Activated T-cell treated with anti-CD3 and anti-CD28 coated beads, Interleukin-2, amount 50 U/mL, for 72 hours (primary cell): Measurements from ENCODE around the gene CCNB3. TPM values are rescaled to one million over a fixed set of nuclear protein-coding genes. Genes with fewer than 3 reads are reported as not detected.

Source experiments
- ATAC-seq, 2 donors: fragments of 150-1000 bp; cut with Tn5 transposase; replicated peaks in 1 of 2; 2 replicates each; pipeline ENCODE4 v1.10.0; 2021; ENCODE audit warnings: moderate library complexity in 2 of 2, mild to moderate bottlenecking in 1 of 2
- DNase-seq, 2 donors: peaks; one replicate each; pipeline ENCODE4 v3.0.0; 2021 to 2022; ENCODE audit warnings: mixed read lengths in 1 of 2
- H3K27ac Mint-ChIP-seq: one replicate; pipeline ENCODE4 v1.8.0; 2022; ENCODE audit warnings: mild to moderate bottlenecking, moderate library complexity, mixed read lengths
- H3K27me3 Mint-ChIP-seq: one replicate; pipeline ENCODE4 v1.8.0; 2022; ENCODE audit warnings: low read depth, mixed read lengths
- H3K36me3 Mint-ChIP-seq, 2 donors: one replicate each; pipeline ENCODE4 v1.8.0; 2022; ENCODE audit warnings: mixed read lengths in 2 of 2, mild to moderate bottlenecking in 1 of 2; ENCODE audit not compliant: insufficient read depth in 2 of 2
- H3K4me1 Mint-ChIP-seq: one replicate; pipeline ENCODE4 v1.8.0; 2022; ENCODE audit warnings: low read depth, mixed read lengths
- H3K4me3 Mint-ChIP-seq, 2 donors: one replicate each; pipeline ENCODE4 v1.8.0; 2022; ENCODE audit warnings: mild to moderate bottlenecking in 2 of 2, mixed read lengths in 2 of 2, moderate library complexity in 2 of 2
- H3K9me3 Mint-ChIP-seq, 2 donors: one replicate each; pipeline ENCODE4 v1.8.0; 2022; ENCODE audit warnings: mixed read lengths in 2 of 2
- total RNA-seq, 2 donors: library from RNA; stranded (reverse); gene quantifications; one replicate each; pipeline ENCODE4 v1.2.3, GENCODE V29; 2022

CCNB3 gene
- total RNA-seq, 2 donors from 2014 or later: 0.35 to 0.50 TPM

GRCh38 chrX:50386520-50386919 lies 182.0 kb downstream of the CCNB3 start:
- Mint-ChIP-seq H3K4me1 (no peaks in the 10 kb centered on the region), H3K27ac (no peak overlapping the region), H3K4me3 (no peak overlapping the region), H3K36me3 (peaks cover 0 to 1% of the 10 kb centered on the region in 2 donors), H3K27me3 (peaks cover 55% of the 10 kb centered on the region), H3K9me3 (no peaks in the 10 kb centered on the region)
- DNase-seq (no peak), ATAC-seq (no peak)

DNA sequence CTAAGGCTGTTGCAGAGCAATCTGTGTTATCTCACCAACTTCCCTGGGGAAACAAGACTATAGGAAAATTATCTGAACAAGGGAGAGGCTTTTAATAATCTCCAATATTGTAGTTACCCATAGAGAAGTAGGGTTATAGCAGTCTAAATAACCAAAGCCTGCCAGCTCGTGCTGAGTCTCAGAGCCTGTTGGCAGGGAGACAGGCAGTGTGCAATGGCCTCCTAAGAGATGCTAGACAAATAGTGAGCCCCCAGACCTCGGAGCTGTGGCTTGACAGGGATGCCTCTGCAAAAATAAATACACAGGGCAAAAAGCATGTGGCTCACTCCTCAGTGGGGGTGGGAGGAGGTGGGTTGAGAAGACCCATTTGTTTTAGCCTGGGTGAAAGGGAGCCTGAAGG lies 189.3 kb downstream of the CCNB3 start:
- no peak for ATAC-seq
- no peaks in the 10 kb centered on the region for H3K9me3 Mint-ChIP-seq
- no peak for DNase-seq
- H3K4me1 Mint-ChIP-seq: no peaks in the 10 kb centered on the region
- no peak overlapping the region for H3K4me3 Mint-ChIP-seq
- H3K27me3 Mint-ChIP-seq: peaks cover 45% of the 10 kb centered on the region
- H3K27ac Mint-ChIP-seq: no peak overlapping the region
- no peaks in the 10 kb centered on the region for H3K36me3 Mint-ChIP-seq

Other genes with a start within 250 kb of the CCNB3 start
- not detected for gene AKAP4, start 3.8 kb upstream of the CCNB3 start, total RNA-seq